ENCODE results near the gene AIP.
"Not testable (repeated sequence)": the region's sequence is repeated elsewhere in the genome, so short reads cannot be mapped to it uniquely, and the experiment has no call there.

Gene AIP

DNA sequence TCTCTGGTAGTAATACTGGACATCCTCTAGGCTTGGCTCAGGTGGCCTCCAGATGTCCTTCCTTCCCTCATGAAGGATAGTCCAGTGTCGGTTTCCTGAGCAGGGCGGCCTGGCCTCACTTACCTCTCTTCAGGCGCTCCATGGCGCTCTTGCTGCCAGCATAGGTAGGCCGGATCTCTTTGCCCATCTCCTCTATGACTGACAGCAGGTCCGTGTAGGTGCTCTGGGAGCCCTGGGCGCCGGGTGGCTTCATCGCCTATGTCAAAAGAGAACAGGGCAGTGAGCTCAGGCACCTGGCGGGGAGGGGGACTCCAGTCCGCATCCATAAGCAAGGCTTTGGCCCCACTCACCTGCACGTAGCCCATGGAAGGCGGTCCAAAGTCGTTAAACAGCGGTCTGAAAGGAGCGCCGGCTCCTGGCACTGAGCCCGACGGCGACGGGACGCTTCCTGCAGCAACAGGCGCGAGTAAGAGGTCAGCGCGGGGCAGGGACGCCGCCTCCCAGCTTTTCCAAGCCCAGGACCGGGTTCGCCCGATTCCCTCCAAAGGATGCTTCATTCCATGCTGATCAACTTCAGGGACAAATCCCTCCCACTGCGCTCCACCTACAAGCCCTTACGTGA, 24.5 kb downstream of the AIP start:
- DNase-seq (ENCODE audit: low read depth): no peak

DNA sequence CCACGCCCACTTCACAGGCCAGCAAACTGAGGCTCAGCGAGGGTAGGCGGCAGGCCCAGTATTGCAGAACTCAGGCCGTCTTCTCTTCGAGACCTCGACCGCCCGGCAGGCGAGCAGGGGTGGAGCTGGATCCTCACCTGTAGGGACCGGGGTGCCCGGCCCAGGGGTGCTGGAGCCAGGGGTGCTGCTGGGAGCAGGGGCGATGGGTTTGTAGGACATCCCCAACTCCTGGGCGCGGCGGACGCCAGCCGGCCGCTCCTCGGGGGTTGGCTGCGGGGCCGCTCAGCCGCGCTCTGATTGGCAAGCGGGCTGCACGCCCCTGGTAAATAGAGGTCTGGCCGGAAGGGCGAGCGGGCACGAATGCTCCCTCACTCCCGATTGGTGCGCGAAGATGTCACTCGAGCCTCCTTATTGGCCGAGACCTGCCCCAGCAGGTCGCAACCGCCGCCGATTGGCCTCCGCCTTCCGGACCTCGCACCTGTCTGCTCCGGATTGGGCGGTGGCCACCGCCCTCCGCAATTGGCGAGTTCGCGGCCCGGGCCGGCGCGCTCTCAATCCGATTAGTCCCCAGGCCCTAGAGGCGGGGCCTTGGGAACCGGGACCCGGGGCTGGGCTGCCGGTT, 25.1 kb downstream of the AIP start, which contains the start of gene CDK2AP2:
Gene CDK2AP2, minus strand, starts transcription at position 299 of the 622 bp plus-strand sequence. Its CDS starts 80 bp downstream, at position 219.
- peak; percentile 91 for DNase-seq (ENCODE audit: low read depth)

DNA sequence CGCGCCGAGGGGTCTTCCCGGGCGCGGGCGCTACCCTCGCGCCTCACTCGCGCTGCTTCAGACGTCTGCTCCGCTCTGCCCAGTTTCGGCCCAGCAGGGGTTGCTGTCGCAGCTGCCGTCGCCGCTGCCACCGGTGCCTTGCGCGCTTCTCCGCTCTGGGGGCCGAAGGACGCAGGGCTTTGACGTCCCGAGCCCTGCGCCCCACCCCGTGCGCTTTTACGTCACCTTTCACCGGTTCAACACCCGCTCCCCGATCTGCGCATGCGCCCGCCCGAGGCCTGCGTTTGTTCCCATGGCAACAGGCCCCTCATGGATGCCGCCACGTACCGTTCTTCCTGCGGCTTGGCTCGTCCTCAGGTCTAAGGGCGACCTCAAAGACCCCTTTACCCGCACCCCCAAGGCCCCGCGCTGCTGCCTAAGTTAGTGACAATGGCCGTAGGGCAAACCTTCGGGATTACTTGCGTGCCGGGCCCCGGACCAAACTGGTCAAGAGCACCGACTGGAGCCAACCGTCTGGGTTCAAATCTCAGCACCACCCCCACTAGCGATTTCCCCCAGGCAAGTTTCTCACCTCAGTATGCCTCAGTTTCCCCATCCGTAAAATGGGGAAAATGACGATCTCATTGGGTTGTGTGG, 25.8 kb downstream of the AIP start:
- peak; percentile 98 for DNase-seq (ENCODE audit: low read depth)

DNA sequence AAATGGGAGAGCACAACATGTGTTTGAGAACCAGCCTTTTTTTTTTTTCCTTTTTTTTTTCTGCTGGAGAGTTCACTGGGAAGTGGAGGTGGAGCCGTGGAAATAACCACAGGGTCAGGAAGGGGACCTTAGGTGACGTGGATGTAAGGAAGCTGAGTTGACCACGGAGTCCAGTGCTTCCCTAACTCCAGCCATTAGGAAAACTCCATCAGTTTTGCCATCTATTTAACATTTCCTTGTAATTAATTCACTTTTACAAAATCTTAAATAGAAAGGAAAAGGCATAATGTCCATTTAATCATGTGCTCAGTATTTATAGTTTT, 27.2 kb downstream of the AIP start:
- no peak for DNase-seq (ENCODE audit: low read depth)

DNA sequence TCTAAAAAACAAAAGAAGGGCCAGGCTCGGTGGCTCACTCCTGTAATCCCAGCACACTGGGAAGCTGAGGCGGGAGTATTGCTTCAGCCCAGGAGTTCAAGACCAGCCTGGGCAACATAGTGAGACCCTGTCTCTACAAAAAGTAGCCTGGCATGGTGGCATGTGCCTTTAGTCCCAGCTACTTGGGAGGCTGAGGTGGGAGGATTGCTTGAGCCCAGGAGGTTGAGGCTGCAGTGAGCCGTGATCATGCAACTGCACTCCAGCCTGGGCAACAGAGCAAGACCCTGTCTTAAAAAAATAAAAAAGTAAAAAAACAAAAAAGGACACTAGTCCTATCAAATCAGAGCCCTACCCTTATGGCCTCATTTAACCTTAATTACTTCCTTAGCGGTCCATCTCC, 28.7 kb downstream of the AIP start:
- not testable (repeated sequence) for DNase-seq (ENCODE audit: low read depth)

DNA sequence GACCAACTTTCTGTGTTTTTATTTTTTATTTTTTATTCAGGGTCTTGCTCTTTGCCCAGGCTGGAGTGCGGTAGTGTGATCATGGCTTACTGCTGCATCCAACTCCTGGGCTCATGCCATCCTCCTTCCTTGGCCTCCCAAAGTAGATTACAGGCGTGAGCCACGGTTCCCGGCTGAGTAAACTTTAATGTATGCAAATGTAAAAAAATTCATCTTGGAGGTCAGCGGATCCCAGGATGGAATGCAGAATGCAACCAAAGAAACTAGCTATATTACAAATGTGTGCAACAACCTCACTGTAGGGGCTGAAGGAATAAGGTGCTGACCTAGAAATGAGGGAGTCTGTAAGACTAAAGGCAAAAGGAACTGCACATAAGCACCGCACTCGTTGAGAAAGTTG, 31.3 kb downstream of the AIP start:
- DNase-seq (ENCODE audit: low read depth): no peak

DNA sequence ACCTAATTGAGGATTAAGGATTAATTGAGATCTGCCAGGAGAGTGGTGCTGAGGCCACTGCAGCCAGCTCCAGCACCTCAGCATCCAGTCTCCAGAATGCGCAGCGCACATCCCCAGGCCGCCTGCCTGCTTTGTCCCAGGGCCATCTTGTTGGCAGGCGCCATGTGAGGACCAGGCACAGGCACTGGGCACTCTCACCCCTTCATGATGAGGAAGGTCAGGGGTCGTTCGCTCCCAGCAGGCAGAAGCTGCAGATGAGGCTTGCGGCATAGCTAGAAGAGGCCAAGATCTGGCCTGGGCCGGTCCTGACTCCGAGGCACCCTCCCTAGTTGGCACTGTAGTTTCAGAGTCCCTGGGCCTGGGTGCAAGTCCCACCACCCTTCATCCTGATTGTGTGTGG, 34.0 kb downstream of the AIP start:
- DNase-seq (ENCODE audit: low read depth): no peak

DNA sequence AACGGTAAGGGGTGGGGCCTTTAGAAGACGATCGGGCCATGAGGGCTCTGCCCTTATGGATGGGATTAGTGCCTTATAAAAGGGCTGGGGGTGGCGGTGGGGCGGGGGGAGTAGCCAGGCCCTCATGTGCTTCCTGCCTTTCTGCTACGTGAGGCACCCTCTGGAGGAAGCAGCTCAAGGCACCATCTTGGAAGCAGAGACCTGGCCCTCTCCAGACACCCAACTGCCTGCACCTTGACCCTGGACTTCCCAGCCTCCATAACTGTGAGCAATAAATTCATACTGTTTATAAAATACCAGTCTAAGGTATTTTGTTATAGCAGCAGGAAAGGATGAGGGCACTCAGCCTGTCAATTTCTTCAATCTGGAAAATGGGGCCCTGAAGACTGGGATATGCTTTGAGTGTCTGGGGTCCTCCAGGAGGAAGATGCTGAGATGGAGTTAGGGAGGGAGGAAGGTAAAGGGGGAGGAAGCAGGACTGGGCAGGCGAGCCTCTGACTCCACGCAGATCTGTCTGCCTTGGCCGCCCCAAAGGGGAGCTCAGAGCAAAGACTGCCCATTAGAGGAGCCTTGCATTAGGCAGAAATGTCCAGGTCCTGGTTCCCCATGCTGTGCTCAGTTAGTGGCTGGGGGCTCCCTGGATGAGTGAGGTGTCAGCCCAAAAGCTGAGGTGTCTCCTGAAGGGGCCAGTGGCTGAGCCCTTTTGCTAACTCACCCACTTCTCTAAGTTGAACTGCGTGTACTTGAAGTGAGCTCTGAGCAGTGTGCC, 35.1 kb downstream of the AIP start:
- DNase-seq (ENCODE audit: low read depth): no peak

DNA sequence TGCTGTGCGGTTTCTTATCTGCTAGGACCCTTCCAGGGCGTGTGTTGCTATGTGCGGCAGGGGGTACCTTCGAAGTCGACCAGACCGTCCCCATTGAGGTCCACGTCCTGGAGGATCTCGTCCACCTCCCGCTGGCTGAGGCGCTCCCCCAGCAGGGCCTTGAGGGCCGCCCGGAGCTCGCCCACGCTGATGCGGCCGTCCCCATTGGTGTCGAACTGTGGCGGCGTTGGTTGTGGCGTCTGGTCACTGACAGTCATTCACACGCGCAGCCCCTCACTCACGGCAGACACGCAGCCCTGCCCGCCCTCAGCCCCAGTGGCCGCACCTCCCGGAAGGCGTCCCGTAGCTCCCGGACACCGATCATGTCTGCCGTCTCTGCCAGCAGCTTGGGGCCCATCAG, 36.9 kb downstream of the AIP start:
- no peak for DNase-seq (ENCODE audit: low read depth)

DNA sequence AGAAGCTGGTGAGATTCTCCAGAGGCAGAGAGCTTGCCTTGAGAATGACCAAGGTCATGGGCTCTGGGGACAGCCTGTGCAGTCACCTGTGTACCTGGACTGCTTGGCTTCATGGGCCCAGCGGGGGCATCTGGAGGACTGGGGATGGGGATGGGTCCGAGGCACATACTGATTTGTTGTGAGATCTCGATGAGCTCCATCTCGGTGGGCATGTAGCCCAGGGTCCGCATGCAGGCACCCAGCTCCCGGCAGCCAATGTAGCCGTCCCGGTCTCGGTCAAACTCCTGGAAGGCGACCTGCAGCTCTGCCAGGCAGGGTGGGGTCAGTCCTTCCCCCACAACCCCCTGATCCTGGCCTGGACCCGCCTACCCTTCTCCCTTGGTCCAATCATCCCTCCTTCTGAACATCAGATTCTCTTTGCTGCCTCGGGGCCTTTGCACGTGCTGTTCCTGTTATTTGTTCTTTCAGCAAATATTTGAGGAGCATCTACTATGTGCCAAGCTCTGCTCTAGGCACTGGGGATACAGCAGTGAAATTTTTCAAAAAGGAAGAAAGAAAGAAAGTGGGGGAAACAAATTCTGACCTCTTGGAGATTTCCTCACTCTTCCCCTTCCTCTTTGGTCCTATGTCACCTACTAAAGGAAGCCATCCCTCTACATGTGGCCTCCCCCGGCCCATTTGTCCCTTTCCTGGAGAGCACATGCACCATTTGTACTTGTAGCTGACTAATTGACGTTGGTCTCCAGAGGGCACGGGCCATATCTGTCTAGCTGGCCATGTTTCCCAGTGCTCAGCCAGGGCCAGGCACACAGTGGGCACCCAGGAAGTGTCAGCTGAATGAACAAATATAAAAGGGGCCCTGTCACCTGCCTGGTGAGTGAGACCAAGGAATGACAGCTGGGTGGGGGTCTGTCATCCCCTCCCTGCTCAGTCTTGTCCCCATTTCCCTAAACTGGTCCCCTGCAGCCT, 38.3 kb downstream of the AIP start:
- DNase-seq (ENCODE audit: low read depth): no peak

DNA sequence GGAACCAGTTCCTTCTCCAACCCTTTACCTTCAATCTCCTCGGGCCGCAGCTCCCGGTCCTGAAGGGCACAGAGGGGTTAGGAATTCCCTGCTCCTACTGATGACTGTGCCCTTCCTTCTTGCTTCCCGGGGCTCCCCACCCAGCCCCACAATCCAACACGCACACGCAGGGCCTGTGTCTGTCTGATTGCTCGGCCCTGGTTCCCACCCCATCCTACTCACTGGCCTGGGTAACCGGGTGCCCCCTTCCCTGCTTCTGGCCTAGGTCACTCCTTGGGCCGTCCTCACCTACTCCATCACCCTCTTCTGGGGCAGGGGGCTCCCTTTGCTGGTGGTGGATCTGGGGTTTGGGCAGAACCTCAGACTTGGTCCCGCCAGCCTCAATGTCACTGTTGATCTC, 39.1 kb downstream of the AIP start:
- DNase-seq (ENCODE audit: low read depth): no peak

DNA sequence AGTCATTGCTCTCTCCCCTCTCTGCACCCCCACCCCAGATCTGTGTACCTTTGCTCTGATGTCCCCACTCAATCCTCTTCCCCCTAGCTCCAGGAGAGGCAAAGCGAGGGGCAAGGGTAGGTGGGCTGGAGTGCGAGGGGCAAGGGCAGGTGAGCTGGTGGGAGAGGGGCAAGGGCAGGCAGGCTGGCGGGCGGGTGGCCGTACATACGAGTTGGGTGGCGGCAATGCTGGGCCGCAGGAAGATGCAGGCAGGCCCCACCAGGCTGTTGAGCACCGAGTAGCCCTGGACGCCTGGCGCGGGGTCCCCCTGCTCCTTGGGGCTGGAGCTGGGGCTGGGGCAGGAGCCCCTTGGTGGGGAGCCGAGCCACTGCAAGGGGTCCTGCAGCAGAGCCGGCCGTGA, 39.5 kb downstream of the AIP start:
- DNase-seq (ENCODE audit: low read depth): no peak

DNA sequence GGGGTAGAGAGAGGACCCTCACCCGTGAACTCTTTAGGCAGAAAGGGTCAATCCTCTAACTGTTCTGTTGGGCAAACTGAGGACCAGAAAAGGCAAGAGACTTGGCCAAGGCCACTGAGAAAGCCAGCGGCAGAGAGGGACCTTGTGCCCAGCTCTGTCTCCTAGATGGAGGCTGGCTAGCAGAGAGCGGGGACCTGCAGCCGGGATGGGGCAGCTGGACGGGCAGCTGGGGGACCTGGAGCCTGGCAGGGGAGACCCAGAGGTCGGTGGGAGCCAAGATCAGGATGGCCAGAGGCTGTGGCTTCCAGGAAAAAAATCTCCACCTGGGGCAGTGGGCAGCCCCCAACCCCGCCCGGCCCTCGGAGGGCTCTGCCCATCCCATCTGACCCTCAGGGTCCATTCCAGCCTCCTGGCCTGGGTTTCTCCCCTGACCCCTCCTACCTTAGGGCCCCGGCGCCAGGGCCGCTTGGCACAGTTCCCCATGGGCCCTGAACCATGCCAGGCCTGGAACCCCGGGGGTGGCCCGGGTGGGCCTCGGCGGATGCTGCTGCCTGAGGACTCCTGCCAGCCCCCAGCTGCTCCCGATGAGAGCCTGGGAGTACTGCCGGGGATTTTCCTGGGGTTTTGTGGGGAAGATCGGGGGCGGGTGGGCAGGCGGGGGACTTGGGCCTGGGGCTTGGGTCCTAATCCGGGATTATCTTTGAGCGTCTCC, 40.2 kb downstream of the AIP start, which contains the start of gene CABP2:
Gene CABP2, minus strand, starts transcription at position 603 of the 712 bp plus-strand sequence. Its CDS starts 120 bp downstream, at position 483.
- no peak for DNase-seq (ENCODE audit: low read depth)

DNA sequence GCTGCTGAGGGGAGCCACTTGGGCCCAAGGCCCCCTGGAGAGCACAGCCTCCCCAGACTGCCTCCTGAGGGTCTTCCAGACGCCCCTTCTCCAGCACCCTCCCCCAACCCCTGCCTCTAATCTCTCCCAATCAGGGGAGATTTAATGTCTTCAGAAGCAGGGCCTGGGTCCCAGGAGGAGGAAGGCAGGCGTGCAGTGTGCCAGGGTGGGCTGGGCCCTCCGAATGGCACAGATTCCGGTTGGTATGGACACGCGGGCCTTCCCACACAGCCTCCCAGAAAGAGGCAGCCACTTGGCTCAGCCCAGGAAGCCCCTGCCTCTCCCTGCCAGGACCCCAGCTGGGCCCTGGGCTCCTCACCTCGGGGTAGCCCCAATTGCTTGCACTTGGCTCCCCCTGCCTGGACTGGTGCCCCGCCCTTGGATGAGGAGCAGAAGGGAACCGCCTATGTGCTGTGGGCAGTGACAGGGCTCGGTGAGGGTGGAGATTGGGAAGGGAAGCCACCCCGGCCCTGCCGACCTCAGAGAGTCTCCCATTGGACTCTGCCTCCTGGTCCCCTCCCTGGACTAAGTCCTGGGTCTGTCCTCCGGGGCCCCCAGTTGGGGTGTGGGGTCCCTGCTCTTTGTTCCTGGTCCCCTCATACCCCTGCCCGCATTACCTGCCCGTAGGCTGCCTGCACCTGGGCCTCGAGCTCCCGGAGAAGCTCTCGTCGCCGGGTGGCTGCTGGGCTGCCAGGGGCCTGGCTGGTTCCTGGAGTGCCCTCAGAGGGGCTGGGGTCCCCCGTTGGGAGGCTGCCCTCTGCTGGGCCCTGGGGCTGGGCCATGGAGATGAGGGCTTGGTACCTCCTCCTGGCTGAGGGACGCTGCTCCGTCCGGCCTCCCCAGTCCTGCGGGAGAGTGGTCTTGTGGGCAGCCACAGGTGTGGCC, 41.0 kb downstream of the AIP start:
- no peak for DNase-seq (ENCODE audit: low read depth)

DNA sequence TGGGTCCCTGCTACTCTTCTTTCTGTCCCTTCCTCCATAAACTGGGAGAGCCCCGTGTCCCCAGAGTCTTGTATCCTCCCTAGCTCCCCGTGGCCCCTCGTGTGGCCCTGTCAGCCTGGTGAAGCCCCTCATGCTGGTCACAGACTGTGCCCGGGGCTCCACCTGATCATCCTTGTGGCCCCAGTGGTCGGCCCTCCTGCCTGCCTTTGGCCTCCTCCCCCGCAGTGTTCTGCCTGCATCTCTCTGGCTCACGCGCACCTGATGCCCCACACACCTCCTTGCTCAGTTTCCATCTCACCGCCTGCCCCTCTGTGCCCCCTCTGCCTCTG, 41.6 kb downstream of the AIP start:
- no peak for DNase-seq (ENCODE audit: low read depth)

DNA sequence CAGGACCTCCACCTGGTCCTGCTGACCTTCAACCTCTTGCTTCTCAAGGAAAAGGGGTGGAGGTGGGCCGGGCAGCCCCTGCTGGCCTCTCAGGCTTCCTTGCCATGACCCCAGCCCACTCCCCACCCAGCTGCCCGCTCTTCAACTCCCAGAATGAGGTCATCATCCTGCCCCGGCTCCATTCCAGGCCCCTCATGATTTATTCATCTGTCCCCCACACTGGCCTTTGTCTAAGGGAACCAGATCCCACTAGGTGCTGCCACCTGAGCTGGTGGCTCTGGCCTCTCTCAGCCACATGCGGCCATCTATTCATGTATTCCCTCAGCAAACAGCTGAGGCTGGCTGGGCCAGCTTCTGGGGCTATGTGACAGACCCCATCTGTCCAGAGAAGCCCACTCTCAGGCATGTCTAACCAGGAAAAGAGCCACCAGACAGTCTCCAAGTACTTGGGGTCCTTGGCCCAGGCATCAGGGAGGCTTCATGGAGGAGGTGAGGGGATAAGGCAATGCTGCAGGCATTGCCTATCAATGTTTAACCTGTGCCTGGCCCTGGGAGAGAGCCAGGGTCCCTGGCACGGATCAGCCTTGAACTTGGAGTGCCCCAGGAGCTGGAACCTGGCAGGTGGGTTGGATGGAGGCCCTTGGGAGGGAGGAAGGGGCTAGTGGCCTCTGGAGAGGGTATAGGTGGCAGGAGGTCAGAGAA, 42.6 kb downstream of the AIP start:
- no peak for DNase-seq (ENCODE audit: low read depth)

DNA sequence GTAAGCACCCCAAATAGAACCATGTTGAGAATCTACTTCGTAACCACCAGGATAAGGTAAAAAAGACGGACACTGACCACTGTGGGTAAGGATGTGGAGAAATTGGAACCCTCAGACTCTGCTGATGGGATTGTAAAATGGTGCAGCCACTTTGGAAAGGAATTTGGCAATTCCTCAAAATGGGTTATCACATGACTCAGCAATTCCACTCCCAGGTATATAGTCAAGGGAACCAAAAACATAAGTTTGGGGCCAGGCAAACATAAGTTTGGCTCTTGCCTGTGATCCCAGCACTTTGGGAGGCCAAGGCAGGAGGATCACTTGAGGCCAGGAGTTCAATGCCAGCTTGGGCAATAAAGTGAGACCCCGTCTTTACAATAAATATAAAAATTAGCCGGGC, 45.5 kb downstream of the AIP start:
- no peak for DNase-seq (ENCODE audit: low read depth)

DNA sequence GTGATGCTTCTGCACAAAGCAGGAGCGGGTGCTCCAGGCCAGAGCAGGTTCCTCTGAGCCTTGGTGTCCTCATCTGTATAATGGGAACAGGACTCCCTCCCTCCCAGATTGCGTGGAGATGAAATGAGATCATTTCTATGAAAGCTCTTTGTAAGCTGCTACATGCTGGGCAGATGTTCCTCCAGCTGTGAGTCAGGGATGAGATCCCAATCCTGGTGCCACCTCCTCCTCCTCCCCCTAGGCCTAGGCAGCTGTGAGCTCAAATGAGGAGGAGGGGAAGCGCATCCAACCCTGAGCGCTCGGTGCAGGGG, 47.4 kb downstream of the AIP start:
- no peak for DNase-seq (ENCODE audit: low read depth)

DNA sequence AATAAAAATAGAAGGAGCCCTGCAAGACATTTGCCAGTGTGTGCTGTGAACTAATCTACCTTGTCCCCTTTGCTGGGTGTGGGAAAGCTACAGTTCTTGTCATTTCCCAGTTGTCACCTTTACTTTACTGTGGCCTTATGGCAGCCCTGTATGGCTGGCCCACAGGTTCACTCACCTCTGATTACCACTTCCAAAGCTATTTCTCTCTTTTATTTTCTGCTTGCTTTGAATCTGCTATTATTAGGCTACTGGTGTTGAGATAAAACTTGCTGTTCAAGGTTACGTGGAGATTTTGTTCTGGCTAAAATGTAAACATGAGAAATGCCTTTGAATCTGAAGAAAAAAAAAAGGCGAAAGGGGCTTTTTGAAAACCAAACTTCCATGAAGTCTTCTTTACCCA, 50.1 kb downstream of the AIP start:
- no peak for DNase-seq (ENCODE audit: low read depth)

All from stimulated activated CD8-positive, alpha-beta memory T cell treated with anti-CD3 and anti-CD28 coated beads, Interleukin-15, amount 100 ng/mL, for 24 hours (primary cell).